Effector memory CD8-positive, alpha-beta T cell (primary cell): ENCODE data around the gene SYTL3.

ENCODE experiments used
- ATAC-seq: fragments of 150-1000 bp; cut with Tn5 transposase; replicated peaks from 2 replicates; pipeline ENCODE4 v1.10.0; 2021; ENCODE audit warnings: mild to moderate bottlenecking, moderate library complexity
- DNase-seq, 3 experiments: peaks; one replicate each; pipeline ENCODE4 v3.0.0; 2021
- H3K27ac Mint-ChIP-seq, 2 donors: one replicate each; pipeline ENCODE4 v1.8.0; 2022; ENCODE audit warnings: mild to moderate bottlenecking in 2 of 2, mixed read lengths in 2 of 2, moderate library complexity in 2 of 2
- H3K27me3 Mint-ChIP-seq, 2 donors: one replicate each; pipeline ENCODE4 v1.8.0; 2022; ENCODE audit warnings: mixed read lengths in 2 of 2
- H3K36me3 Mint-ChIP-seq: one replicate; pipeline ENCODE4 v1.8.0; 2022; ENCODE audit warnings: mild to moderate bottlenecking, moderate library complexity, mixed read lengths; ENCODE audit not compliant: insufficient read depth
- H3K4me1 Mint-ChIP-seq, 2 donors: one replicate each; pipeline ENCODE4 v1.8.0; 2022; ENCODE audit warnings: low read depth in 2 of 2, mixed read lengths in 2 of 2
- H3K4me3 Mint-ChIP-seq, 2 donors: one replicate each; pipeline ENCODE4 v1.8.0; 2022; ENCODE audit warnings: mild to moderate bottlenecking in 2 of 2, mixed read lengths in 2 of 2, moderate library complexity in 2 of 2
- H3K9me3 Mint-ChIP-seq, 2 donors: one replicate each; pipeline ENCODE4 v1.8.0; 2022; ENCODE audit warnings: mixed read lengths in 2 of 2

Gene SYTL3

DNA sequence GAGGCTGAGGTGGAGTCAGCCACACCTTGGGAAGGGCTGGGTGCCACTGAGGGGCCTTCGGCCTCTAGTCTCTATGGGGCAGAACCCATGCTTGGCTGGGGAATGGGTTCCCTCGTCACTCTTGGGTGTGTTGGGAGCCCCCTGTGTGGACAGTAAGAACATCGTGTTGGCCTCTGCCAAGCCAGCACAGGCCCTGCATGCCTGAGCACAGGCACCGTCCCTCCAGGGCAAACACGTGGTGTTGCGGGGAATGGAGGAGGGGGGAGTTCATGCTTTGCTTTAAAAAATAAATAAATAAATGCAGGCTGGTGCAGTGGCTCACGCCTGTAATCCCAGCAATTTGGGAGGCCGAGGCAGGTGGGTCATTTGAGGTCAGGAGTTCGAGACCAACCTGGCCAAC is 106.3 kb downstream of the SYTL3 start:
- Mint-ChIP-seq H3K4me3 (no peak overlapping the region), H3K4me1 (peaks cover 5 to 10% of the 10 kb centered on the region in 2 donors), H3K27ac (peak overlapping the region in 1 of 2 donors; percentile 77), H3K27me3 (no peaks in the 10 kb centered on the region), H3K9me3 (no peaks in the 10 kb centered on the region), H3K36me3 (peaks cover 71% of the 10 kb centered on the region)
- ATAC-seq (no peak), DNase-seq (no peak)

DNA sequence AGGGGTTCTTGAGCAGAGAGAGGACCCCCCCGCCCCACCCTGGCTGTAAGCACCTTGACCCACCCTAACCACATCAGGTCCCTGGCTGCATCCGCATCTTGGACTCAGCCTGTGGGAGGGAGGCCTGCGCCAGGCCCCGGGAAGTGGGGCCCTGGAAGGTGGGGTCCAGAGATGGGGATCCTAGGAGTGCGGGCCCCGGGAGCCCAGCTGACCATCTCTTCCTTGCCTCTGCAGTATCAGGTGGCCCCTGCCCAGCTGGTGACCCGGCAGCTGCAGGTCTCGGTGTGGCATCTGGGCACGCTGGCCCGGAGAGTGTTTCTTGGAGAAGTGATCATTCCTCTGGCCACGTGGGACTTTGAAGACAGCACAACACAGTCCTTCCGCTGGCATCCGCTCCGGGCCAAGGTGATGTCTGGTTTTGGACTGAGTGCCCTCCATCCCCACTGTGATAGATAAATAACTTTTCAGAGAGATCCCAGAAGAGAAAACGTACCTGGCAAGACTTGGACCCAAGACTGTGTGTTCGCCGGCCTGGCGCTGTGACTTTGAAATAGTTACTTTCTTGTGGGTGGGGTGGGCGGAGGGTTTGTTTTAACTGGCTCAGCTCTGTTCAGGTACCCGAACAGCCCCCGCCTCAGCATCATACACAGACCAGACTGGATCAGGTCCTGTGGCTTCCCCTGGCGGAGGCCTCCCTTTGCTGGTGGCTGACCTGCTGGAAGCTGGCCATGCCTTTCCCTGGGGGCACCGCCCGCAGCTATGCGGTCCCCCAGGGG is 107.3 kb downstream of the SYTL3 start:
- no peak for DNase-seq
- H3K36me3 Mint-ChIP-seq: peaks cover 73% of the 10 kb centered on the region
- ATAC-seq: no peak
- no peak overlapping the region for H3K4me3 Mint-ChIP-seq
- H3K9me3 Mint-ChIP-seq: no peaks in the 10 kb centered on the region
- H3K27ac Mint-ChIP-seq: peak overlapping the region in 1 of 2 donors; percentile 90
- no peaks in the 10 kb centered on the region for H3K27me3 Mint-ChIP-seq
- peaks cover 6 to 10% of the 10 kb centered on the region in 2 donors for H3K4me1 Mint-ChIP-seq

DNA sequence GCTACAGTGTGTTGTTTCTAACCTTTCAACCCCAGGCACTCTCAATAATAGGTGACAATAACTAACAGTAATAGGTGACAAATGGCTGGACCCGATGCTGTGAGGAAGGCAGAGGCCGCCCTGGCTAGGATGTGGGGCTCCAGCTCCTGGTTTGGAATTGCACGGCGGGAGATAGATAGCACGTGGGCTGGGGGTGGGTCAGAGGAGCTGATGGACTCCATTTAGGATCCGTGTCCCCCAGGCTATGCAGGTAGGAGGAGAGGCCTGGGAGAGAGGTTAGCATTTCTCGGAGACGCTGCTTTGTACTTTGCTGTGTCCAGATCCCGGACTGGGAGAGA is 107.9 kb downstream of the SYTL3 start:
- Mint-ChIP-seq H3K27ac (peak overlapping the region in 1 of 2 donors; percentile 90), H3K4me1 (peaks cover 9 to 10% of the 10 kb centered on the region in 2 donors), H3K4me3 (no peak overlapping the region), H3K9me3 (no peaks in the 10 kb centered on the region), H3K36me3 (peaks cover 73% of the 10 kb centered on the region), H3K27me3 (no peaks in the 10 kb centered on the region)
- DNase-seq (no peak), ATAC-seq (no peak)

DNA sequence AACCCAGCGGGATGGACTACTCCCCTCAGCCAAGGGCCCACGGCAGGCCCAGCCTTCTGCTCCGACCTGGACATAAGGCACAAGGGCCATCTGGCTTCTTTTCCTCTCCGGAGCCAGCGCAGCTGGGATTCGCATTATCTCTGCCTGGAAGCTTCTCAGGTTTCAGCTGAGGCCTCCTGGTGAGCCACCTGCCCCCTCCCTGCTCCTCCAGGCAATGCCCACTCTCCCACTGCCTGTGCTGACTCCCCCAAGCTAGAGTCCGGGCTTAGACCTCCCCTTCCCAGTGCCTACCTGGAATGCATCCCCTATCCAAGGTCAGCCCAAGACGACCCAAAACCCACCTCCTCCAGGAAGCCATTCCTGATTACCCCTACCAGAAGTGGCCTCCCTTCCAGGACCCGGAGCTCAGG is 108.6 kb downstream of the SYTL3 start:
- peak overlapping the region in 1 of 2 donors; percentile 86 for H3K27ac Mint-ChIP-seq
- H3K4me1 Mint-ChIP-seq: peaks cover 10% of the 10 kb centered on the region in 2 donors
- peaks cover 73% of the 10 kb centered on the region for H3K36me3 Mint-ChIP-seq

DNA sequence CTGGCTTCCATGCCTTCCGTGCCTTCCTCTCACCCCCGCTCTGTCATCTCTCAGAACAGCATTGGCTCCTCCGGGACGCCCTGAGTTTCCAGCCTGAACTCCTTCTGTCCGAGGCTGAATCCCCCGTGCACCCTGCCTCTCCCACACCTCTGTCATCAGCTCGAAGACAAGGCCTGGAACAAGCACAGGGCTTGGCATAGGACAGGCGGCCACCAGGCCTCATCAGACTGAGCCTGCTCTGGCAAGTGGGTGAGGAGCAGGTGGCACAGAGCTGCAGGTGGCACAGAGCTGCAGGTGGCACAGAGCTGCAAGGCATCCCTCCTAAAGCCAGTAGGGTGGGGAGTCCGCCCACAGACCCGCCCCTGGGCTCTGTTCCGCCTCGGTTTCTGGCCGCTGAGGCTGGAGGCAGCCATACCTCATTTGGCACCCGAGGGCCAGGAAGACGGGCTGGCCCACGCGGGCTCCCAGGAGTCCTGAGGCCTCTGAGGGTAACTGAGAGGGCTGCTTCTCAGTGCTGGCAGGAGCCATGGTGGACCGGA is 109.2 kb downstream of the SYTL3 start:
- Mint-ChIP-seq H3K4me1 (peaks cover 10% of the 10 kb centered on the region in 2 donors), H3K4me3 (no peak overlapping the region), H3K36me3 (peaks cover 73% of the 10 kb centered on the region), H3K27me3 (no peaks in the 10 kb centered on the region), H3K9me3 (no peaks in the 10 kb centered on the region), H3K27ac (peak overlapping the region in 1 of 2 donors; percentile 86)
- ATAC-seq: no peak
- no peak for DNase-seq

More for the DNA sequence above, 108.6 kb downstream of the SYTL3 start:
- Mint-ChIP-seq H3K9me3 (no peaks in the 10 kb centered on the region), H3K4me3 (no peak overlapping the region), H3K27me3 (no peaks in the 10 kb centered on the region)
- ATAC-seq (no peak), DNase-seq (no peak)

DNA sequence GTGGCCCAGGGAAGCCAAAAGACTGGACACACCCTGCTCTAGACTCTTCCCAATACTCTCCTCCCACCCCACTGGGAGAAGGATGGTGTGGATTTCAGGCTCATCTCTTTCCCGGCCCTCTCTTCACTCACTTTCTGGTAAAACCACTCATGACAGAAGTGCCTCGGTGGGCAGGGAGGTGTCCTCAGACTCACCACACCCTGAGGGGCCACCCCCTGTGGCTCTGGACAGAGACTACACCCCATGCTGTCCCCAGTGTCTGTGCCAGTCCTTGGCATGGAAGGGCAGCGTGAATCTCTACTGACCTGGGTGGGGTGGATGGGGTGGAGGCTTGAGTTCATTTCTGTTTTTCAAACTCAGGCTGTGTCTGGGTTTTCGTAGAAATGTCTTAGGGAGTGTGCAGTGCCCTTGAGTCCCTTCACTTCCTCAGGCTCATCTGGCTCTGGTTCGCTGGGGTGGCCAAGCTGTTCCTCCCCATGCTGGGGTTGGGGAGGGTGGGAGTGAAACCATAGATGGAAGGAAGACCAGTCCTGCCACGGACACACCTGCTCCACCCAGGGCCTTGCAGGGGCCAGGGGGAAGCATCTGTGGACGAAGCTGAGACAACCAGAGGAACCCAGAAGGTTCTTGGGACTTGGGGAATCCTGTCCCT is 110.2 kb downstream of the SYTL3 start:
- ATAC-seq: no peak
- Mint-ChIP-seq H3K4me3 (no peak overlapping the region), H3K4me1 (peaks cover 2 to 10% of the 10 kb centered on the region in 2 donors)

DNA sequence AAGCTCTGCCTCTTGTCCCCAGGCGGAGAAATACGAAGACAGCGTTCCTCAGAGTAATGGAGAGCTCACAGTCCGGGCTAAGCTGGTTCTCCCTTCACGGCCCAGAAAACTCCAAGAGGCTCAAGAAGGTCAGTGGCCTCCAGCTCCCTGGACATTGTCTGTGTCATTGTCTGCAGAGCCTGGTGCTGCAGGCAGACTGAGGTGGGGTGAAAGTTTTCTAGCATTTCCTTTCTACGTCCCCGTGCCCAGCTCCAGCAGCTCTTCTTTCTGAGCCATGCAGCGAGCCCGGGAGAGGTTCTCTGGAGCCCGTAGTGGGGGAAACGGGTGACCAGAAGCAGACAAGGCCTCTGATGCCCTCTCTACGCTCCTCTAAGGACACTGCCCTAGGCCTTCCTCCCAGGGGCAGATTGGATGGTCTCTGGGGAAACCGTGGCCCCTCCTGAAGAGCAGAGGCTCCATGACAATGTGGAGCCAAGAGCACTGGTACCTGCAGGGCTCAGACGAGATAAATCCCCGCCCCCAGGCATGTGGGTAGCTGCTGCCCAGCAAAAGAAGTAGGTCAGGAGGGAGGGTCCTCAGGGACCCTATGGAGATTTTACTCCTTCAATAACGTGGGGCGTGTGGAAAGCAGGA is 110.9 kb downstream of the SYTL3 start:
- peaks cover 86% of the 10 kb centered on the region for H3K36me3 Mint-ChIP-seq
- no peak for DNase-seq
- H3K4me3 Mint-ChIP-seq: peak overlapping the region in 1 of 2 donors; percentile 10
- H3K4me1 Mint-ChIP-seq: peaks cover 0 to 10% of the 10 kb centered on the region in 2 donors
- ATAC-seq: no peak
- H3K9me3 Mint-ChIP-seq: no peaks in the 10 kb centered on the region
- peak overlapping the region; percentile 47 to 90 for H3K27ac Mint-ChIP-seq
- no peaks in the 10 kb centered on the region for H3K27me3 Mint-ChIP-seq

More for the DNA sequence above, 110.2 kb downstream of the SYTL3 start:
- no peaks in the 10 kb centered on the region for H3K27me3 Mint-ChIP-seq
- H3K36me3 Mint-ChIP-seq: peaks cover 83% of the 10 kb centered on the region
- peak overlapping the region; percentile 75 to 90 for H3K27ac Mint-ChIP-seq
- DNase-seq: no peak
- H3K9me3 Mint-ChIP-seq: no peaks in the 10 kb centered on the region

DNA sequence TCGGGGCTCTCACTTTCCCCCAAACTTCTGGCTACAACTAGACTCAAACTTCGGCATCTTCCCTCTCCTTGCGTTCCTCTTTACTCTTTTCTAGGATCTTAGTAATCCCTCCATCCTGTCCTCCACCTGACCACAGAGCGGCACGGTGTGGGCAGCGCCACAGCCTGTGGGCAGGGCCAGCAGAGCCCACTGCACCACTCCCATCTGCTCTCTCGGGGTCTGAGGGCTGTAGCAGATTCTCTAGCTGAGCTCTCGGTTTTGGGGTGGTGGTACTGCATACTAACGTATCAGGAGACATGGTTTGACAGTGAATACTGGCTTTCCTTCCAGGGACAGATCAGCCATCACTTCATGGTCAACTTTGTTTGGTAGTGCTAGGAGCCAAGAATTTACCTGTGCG is 111.9 kb downstream of the SYTL3 start:
- Mint-ChIP-seq H3K4me3 (peak overlapping the region in 1 of 2 donors; percentile 21), H3K4me1 (peaks cover 0 to 8% of the 10 kb centered on the region in 2 donors), H3K9me3 (no peaks in the 10 kb centered on the region), H3K36me3 (peaks cover 89% of the 10 kb centered on the region), H3K27ac (peak overlapping the region; percentile 47 to 90), H3K27me3 (no peaks in the 10 kb centered on the region)
- no peak for ATAC-seq
- no peak for DNase-seq

DNA sequence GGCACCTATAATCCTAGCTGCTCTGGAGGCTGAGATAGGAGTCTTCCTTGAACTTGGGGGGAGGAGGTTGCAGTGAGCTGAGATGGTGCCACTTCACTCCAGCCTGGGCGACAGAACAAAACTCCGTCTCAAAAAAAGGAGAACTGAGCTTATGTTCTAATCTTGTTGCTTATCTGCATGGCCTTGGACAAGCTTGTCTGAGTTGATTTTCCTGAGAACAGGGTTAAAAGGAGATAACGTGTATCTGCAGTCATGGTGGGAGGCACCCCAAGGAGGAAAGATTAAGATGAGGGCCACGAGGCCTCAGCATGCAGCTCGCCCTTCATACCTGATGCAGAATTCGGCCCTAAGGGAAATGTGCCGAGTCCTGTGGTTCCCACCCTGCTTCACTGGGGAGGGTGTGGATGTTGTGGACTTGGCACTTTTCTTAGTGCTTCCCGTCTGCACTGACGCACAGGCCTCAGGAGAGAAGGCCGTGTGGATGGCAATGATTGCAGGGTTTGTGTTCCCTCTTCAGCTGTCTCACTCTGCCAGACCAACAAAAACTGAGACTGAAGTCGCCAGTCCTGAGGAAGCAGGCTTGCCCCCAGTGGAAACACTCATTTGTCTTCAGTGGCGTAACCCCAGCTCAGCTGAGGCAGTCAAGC is 113.1 kb downstream of the SYTL3 start:
- no peak for ATAC-seq
- Mint-ChIP-seq H3K27ac (peak overlapping the region; percentile 63 to 90), H3K9me3 (no peaks in the 10 kb centered on the region), H3K27me3 (no peaks in the 10 kb centered on the region), H3K4me3 (no peak overlapping the region), H3K36me3 (peaks cover 89% of the 10 kb centered on the region), H3K4me1 (peaks cover 1 to 11% of the 10 kb centered on the region in 2 donors)
- no peak for DNase-seq

DNA sequence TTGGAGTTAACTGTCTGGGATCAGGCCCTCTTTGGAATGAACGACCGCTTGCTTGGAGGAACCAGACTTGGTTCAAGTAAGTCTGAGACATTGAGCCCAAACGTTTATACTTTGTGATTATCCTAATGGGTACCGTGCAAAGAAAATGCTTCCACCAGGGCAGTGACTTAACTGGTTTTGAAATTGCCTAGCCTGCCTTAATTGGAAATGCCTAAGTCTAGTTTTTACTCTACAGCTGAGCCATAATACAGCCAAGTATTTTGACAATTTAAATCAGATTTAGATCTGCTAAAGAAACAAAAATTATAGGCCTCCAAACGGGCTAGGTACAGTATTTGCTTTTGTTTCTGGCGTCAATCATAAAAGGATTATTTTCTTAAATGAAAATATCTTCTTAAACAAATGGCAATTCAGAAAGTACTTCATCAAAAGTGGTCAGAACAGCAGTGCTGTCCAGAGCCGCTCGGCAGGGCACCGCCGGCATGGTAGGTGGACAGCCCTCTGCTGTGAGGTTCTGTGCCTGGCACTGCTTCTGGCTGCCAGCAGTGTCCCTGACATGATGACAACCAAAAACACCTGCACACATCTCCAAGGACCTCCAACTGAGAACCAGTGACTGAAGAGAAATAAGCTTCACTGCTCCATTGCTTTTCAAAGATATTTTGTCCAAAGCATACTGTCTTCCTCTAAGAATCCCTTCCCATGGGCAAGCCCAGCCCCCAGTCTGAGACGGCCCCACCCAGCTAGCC is 113.8 kb downstream of the SYTL3 start:
- DNase-seq (no peak), ATAC-seq (peak; percentile 15)
- Mint-ChIP-seq H3K4me3 (no peak overlapping the region), H3K9me3 (no peaks in the 10 kb centered on the region), H3K4me1 (peaks cover 5 to 11% of the 10 kb centered on the region in 2 donors), H3K27ac (peak overlapping the region; percentile 63 to 90), H3K27me3 (no peaks in the 10 kb centered on the region), H3K36me3 (peaks cover 90% of the 10 kb centered on the region)

DNA sequence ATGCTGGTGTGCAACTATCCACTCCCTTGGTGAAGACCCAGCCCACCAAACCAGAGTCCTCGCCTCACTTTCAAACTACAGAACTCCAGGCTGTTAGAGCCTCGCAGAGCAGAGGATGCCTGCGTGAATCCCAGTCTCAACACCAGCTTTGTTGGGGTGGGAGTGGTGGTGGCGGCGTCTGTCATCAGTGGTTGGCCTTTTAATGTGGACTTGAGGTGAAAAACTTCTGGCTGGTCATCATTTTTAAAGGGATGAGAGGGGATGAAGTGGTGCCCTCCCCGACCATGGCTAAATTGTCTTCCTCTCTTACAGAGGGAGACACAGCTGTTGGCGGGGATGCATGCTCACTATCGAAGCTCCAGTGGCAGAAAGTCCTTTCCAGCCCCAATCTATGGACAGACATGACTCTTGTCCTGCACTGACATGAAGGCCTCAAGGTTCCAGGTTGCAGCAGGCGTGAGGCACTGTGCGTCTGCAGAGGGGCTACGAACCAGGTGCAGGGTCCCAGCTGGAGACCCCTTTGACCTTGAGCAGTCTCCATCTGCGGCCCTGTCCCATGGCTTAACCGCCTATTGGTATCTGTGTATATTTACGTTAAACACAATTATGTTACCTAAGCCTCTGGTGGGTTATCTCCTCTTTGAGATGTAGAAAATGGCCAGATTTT is 114.5 kb downstream of the SYTL3 start:
- ATAC-seq: peak; percentile 11
- H3K27ac Mint-ChIP-seq: peak overlapping the region; percentile 63 to 90
- no peaks in the 10 kb centered on the region for H3K27me3 Mint-ChIP-seq
- no peak for DNase-seq
- no peak overlapping the region for H3K4me3 Mint-ChIP-seq
- H3K9me3 Mint-ChIP-seq: no peaks in the 10 kb centered on the region
- H3K36me3 Mint-ChIP-seq: peaks cover 91% of the 10 kb centered on the region
- H3K4me1 Mint-ChIP-seq: peaks cover 5 to 11% of the 10 kb centered on the region in 2 donors

DNA sequence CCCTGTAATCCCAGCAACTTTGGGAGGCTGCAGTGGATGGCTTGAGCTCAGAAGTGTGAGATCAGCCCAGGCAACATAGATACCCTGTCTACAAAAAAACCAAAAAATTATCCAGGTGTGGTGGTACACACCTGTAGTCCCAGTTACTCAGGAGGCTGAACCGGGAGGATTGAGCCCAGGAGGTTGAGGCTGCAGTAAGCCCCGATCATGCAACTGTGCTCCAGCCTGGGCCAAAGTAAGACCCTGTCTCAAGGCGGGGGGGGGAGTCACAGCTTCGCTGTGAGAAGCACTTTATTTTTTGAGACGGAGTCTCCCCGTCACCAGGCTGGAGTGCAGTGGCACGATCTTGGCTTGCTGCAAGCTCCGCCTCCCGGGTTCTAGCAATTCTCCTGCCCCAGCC is 115.1 kb downstream of the SYTL3 start:
- Mint-ChIP-seq H3K9me3 (no peaks in the 10 kb centered on the region), H3K36me3 (peaks cover 96% of the 10 kb centered on the region), H3K4me3 (peak overlapping the region in 1 of 2 donors; percentile 5), H3K27me3 (no peaks in the 10 kb centered on the region), H3K4me1 (peaks cover 8 to 12% of the 10 kb centered on the region in 2 donors), H3K27ac (peak overlapping the region; percentile 63 to 90)
- DNase-seq (no peak), ATAC-seq (peak; percentile 9)
